HG02981 (cell line): ENCODE results near the gene ETFA.

Experiments
- ATAC-seq: cut with Tn5 transposase; IDR thresholded peaks from one replicate; pipeline ENCODE4 v1.9.1; 2021; ENCODE audit warnings: mild to moderate bottlenecking, moderate library complexity; ENCODE audit not compliant: unreplicated experiment

Gene ETFA

DNA sequence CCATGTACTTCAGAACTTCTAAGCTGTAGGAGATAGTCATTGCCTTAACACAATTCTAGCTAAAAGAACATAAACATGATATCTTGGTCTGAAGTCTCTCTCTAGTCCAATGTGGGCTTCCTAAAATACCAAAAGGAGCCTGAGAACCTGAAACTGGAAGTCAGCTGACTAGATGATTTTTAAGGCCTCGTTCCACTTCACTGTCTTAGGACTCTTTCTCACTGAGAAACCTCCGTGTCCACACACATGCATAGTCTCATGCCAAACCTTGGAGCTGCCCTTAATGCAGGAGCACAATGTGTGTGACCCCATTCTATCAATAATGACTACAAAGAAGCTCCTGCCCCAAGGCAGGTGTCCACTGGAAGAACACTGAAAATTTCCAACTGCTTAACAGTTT lies 87.7 kb downstream of the ETFA start:
- ATAC-seq, result no peak

DNA sequence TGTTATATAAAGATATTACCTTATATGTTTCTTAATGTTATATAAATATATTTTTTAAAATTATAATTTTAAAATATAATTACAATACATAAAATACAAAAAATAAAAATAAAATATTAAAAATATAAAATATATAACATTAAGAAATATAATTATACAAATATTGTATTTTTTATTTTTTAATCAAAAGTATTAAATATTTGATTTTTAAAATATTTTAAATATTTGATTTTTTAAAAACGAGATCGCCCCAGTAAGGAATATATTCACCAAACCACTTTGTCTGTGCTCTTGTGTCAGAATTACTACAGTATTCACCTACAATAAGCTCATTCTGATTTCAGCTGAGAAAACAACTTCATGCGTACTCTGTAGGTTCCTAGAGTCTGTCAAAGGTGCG lies 89.1 kb downstream of the ETFA start:
- ATAC-seq, result no peak

DNA sequence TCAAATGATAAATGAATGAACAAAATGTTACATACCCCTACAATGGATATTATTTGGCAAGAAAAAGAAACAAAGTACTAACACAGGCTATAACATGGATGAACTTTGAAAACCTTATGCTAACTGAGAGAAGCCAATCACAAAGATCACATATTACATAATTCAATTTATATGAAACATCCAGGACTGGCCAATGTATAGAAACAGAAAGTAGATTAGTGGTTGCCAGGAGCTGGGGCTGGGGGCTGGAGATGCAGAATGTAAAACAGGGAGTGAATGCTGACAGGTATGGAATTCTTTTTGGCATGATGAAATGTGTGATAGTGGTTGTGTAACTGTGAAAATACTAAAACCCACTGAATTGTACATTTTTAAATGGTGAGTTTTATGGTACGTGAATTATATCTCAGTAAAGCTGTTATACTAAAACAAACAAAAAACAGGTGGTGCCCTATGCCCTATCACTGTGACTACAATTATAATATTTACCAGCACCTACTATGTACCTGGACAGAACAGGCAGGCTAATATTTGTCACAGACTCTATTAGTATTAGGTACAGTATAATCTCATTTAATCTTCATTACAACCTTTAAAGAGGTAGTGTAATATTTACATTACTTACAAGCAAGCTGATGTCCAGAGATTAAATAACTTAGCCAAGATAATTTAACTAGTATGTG lies 90.0 kb downstream of the ETFA start:
- ATAC-seq, result no peak

DNA sequence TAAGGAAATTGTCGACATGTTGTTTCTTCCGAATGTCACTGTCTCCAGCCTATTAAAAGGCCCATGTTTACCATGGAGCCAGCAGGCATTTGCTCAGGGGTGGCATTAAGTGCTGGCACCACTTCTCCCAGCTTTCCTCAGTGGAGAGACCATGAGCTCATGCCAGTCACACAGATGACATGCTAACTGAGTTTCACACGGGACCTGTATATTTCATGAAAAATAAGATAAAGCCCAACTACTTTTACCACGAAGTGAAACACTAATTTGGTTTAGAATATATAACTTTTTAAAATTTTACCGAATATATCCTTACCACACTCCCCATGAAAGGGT lies 93.4 kb downstream of the ETFA start:
- ATAC-seq, result no peak

DNA sequence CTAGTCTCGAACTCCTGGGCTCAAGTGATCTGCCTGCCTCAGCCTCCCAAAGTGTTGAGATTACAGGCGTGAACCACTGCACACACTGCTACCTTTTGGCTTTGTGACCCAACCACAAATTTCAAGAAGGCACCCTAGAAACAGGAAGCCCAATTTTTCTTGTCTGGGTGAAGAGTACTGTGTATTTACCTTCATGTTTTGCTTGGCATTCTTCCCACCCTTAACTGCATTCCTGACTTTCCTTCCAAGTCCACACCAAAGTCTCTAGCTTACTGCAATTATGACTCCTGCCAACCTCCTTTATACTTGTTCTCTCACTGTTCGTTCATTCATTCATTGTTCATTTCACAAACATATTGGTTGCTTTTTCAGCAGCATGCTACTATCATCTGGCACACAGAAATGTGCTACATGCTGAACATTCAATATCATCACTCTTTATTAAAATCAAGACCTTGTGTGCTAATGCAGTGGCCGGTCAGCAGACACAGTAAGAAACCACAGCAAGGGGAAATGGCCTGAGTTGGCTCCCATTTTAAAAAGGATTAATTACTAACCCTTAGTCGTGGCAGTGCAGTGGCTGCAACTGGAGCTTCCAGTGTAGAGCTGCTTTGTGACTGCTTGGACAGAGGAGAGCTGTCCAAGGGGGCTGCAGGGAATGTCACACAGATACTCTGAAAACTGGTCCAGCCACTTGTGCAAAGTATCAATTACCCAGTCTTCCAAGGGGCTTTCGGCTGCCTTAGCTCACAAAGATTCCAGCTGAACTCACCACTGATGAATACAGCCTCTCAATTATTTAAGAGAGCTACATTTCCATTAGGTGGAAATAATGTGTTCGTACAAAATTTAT lies 94.0 kb downstream of the ETFA start:
- ATAC-seq, result no peak

DNA sequence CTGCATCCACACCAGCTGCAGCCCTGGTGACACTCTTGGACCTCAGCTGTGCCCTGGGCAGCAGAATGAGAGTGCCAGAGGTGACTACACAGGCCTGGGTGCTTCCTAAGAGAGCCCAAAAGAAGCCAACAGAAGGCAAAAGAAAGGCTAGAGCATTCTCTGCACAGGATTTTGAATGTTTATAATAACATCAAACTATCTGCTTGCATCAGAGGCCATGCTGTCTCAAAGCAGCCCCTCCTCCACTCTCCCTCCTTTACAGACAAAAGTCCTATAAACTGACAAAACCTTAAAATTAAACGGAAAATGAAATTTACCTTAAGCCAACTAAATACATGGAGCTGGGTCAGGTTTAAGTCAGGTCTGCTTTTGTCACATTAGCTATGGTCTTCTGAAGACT lies 95.6 kb downstream of the ETFA start:
- no peak for ATAC-seq

DNA sequence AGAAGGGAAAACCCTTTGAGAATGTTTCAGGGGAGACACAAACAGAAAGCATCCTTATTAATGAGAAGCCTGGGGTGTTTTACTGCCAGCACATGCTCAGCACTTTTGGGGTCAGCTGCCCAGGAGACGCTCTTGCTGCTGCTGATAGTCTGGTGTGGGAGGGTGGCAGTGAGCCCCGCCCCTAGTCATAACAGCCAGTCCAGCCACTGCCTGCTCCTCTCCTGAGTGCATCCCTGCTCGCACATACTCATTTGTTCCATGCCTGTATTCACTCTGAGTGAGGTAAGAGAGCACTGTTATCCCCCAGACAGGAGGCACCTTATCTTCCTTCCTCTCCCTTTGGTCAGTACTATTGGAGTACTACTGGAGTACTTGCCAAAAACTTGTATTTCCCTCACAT lies 101.3 kb downstream of the ETFA start:
- no peak for ATAC-seq

DNA sequence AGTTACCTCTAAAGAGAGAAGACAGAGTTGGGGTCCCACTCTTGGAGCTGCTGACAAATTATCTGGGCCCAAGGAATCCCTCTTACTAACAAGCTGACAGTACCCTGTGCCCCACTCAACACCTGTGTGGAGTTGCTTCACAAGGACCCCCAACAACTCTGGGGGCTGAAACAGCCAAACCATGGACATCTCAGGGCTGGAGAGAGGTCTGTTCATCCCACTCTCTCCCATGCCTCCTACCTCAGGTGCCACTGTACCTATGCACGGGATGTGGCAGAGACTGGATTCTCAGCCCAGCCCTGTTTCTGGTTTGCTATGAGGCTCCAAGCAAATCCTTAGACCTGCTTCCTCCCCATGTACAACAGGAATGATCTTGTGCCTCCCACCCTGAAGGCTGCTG lies 101.7 kb downstream of the ETFA start:
- ATAC-seq, result no peak

DNA sequence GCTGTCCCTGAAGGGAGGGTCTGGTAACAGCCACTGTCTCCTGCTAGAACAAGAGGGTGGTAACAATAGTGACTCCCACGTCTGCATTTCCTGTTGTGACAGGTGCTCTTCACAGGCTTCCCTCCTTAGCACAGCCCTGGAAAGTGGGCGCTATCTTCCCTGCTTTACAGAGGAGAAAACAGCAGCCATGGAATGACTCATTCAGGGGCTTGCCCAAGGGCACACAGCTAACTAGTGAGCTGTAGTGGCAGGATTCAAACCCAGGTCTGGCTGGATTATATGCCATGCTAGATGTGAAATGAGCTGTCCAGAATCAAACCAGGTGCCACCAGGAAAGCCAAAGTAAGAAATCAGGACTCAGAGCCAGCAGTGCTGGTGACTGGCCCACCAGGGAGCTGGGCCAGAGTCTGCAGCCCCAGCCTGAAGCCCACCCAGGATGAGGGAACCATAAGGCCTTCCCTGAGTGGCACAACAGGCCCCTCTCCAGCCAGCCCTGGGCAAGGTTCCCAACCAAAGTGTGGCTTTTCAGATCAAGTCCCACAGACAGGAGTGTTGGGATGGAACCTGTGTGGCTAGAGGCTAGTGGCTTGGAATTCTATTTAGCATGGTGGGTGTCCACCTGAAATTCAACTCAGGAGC lies 102.4 kb downstream of the ETFA start:
- ATAC-seq, result no peak

DNA sequence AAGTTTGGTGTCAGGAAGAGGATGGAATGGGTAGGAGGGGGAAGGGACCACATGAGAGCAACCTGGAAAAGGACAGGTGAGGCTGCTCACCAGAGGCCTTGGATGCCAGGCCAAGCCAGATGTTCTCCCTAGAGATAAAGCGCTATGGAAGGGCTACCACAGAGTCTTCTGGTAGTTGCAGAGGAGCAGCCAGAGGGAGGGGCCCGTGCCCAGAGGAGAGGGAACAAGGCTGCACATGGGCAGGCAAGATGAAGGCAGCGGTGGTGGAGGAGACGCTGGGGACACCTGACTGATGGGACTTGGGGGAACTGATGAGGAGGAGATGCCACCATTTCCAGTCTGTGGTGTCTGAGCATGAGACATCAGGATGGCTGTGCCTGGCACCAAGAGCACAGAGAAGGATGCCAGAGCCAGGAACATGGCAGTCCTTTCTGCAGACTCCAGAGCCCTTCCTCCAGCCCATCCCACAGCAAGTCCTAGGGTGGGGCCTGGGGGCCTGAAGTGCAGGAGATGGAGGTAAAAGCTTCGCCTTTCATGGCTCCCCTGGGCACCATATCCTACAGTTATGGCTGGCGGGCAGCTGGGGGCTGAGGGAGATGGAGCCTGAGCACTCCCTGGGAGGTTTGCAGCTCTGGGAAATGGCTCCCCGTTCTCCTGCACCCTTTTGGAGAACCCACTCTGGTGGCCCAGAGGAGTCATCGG lies 103.0 kb downstream of the ETFA start:
- no peak for ATAC-seq

DNA sequence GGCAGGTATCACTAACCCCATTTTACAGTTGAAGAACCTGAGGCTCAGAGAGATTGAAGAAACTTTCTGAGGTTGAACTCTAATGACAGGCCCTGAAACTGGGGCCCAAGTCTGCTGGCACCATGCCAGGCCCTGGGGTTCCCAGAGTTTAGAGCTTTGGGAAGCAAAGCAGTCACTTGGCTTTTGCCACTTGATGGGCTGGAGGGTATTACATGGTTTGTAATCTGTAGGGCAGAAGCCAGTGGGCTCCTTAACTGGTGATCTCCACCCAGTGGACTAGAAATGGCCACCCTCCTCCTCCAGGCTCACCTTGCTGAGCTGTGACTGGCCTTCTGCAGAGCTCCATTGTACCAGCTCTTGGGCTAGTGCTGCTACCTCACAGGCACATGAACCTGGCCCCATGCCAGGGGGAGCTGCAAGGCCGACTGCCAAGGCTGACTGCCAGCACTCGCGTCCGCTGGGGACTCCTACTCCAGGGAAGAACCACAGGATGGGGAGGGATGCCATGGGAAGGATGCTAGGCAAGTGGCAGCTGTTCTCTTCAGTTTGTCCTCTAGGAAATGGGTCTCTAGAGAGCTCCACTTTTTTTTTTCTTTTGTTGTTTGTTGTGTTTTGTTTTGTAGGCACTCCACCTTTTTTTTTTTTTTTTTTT lies 104.8 kb downstream of the ETFA start:
- ATAC-seq, result no peak

DNA sequence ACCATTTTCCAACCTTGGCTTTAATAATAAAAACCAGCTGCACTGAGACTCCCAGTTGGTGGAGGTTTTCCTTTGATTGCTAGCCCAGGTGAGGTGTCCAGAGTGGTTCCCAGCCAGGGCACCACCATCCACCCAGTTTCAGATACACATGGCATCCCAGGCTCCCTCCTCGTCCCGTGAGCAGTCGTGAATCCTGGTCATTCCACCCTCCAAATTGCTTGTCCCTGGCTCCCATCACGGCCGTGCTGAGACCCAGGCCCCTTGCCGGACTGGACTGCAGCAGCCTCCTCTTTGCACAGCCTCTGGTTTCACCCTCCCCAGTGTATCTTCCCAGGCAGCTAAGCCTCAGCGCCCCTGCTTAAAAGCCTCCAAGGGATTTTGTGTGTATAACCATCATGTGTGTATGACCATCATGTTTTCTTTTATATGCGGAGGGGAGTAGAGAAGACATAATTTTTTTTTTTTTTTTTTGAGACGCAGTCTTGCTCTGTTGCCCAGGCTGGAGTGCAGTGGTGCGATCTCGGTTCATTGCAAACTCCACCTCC lies 106.3 kb downstream of the ETFA start:
- ATAC-seq, result no peak

DNA sequence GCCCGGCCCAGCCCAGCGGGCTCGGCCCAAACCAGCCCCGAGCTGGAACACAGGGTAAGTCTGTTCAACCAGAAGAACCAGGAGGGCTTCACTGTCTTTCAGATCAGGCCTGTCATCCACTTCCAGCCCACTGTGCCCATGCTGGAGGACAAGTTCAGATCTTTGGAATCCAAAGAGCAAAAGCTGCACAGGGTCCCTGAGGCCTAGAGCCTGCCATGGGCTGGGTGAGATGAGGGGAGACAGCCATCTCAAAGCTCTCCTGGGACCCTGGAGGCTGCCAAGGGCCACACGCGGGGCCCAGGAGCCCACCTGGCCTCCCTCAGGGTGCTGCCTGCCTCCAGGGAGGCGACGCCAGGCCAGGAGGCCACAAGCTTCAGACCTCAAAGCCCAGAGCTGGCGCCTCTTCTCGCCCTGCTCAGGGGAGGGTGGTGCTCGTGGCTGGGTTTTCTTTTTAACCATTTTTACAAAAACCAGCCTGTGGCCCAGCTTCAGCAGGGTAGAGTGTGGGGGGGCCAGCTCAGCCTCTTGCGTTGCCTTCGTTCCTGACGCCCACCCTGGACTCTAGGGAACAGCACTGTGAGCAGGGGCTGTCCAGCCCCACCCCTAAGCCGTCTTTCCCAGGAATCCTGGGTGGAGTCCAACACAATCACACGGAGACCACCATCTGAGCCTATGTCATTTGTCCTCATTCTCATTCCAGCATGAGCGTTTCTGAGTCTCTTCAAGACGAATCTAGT lies 107.0 kb downstream of the ETFA start:
- ATAC-seq, result no peak

DNA sequence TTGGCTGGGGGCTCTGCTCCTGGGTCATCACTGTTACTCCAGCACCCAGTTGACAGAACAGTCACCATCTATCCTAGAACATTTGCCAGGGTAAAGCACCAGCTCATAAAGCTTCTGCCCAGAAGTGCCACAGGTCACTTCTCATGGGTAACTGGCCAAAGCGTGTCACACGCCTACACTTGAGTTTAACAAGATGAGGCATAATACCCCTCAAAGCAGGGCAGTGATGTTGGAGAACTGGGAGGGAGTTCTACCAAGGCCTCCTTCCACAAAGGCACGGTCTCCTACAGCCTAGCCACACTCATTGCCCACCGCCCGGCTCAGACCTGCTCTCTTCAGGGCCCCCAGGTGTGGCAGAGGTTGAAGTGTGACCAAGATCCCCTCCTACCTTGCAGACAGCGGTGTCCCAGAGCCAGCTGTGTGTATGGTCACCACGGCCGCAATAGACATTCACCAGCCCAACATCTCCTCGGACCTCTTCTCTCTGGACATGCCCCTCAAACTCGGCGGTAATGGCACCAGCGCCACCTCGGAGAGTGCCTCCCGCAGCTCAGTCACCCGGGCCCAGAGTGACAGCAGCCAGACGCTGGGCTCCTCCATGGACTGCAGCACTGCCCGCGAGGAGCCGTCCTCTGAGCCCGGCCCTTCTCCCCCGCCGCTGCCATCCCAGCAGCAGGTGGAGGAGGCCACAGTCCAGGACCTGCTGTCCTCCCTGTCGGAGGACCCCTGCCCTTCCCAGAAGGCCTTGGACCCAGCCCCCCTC lies 107.7 kb downstream of the ETFA start:
- ATAC-seq, result no peak

DNA sequence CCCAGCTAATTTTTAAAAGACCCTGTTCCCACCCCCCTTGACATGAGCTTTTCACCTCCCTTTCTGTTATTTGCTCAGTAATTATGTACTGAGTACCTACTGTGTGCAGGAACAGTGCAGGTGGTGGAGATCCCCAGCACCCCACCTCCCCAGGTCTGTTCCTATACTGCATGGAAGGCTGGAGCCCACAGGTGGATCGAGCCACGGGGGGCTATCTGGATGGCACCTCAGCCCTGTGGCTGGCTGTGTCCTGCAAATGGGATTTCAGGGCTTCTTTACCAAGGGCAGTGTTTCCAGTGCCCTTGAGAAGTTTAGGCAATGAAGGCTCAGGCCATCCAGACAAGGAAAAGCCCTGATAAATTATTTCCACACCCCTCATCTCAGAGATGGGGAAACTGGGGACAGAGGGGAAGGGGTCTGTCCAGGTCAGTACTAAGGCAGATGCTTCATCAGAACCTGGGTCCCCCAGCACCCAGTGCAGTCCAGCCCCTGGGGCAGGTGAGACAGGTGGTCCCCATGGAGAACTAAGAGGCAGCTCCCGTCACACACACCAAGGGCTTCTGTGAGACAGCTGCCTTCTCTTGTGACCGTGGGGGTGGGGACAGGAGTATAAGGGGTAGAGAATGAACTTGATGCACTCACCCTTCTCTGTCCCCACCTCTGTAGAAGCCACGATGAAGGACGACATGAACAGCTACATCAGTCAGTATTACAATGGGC lies 109.6 kb downstream of the ETFA start:
- no peak for ATAC-seq

DNA sequence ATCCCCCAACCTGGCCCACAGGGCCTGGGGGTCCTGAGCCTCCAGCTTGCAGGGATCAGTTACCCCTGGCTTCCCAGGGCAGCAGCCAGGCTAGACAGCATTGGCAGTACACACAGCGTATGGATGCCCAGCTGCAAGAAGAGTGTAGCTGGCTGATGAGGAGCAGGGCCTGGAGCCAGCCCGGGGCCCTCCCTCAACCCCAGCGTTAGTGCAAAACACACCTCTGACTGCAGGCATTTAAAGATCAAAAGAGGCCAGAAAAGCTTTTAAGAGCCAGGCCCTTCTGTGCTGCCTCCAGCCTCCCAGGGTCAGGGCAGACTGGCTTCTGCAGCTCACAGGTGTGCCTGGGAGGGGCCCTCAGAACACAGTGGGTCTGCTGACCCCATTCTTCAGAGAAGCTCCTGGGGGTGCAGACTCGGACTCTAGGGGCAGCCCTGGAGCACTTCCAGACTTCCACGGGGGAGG lies 110.6 kb downstream of the ETFA start:
- no peak for ATAC-seq

DNA sequence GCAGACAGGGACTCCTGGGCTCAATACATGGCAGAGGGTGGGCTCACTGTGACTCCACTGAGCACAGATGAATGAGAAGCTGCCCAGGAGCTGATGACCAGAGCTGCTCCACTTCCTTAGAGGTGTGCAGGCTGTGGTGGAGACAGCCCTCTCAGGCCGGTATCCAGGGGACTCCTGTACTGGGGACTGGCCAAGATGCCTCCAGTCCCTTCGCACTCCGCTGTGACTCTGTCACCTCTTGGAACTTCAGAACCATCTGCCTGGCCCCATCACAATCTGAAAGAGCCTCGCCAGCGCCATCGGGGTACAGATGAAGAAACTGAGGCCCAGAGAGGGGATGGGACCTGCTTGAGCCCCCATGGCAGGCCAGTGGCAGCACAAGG lies 111.2 kb downstream of the ETFA start:
- ATAC-seq, result no peak
